Stimulated activated CD8-positive, alpha-beta memory T cell treated with anti-CD3 and anti-CD28 coated beads, Interleukin-7, amount 100 ng/mL, for 1 hour (primary cell): ENCODE data around the gene MARK2.

Source experiments
- DNase-seq, 2 donors: peaks; one replicate each; pipeline ENCODE4 v3.0.0-alpha.2; 2020; ENCODE audit warnings: low read depth in 2 of 2

MARK2 gene

DNA sequence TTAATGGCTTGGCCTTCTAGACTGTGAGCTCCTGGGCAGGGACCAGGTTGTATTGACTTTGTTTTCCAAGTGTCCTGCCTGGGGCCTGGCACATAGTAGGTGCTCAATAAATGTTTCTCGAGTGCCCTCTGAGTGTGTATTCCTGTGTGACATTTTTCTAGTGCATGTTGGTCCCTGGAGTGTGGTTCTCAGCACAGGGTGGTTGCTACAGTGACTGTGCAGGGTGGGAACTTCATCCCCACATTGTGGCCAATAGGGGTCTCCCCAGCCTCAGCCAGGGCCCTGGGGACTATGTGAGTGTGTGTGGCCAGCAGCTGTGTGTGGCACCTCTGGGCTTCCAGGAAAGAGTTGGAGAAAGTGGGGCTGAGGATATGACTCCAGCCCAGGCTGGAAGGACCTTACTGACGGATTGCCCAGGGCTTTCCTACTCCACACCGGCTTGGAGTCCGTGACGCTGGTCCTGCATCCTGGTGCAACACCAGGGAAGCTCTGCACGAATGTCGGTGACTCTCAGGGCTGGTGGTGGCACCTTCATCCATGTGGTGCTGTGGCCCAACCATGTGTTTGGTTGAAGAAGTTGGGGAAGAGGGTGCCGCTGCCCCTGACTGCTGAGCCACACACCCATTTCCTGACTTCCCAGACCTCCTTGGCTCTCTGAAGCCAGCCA is 9.0 kb upstream of the MARK2 start:
- no peak for DNase-seq

DNA sequence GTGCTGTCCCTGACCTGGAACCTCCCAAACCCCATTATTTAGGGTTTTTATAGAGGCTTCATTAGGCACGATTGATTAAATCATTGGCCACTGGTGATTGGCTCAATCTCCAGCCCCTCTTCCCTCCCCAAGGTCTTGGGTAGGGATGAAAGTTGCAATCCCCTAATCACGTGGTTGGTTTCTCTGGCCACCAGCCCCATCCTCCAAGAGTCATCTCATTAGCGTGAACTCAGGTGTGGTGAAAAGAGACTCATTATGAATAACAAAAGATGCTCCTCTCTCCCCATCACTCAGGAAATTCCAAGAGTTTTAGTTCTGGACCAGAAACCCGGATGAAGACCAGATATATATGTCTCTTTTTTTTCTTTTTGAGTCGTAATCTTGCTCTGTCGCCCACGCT is 7.6 kb upstream of the MARK2 start:
- DNase-seq = no peak

DNA sequence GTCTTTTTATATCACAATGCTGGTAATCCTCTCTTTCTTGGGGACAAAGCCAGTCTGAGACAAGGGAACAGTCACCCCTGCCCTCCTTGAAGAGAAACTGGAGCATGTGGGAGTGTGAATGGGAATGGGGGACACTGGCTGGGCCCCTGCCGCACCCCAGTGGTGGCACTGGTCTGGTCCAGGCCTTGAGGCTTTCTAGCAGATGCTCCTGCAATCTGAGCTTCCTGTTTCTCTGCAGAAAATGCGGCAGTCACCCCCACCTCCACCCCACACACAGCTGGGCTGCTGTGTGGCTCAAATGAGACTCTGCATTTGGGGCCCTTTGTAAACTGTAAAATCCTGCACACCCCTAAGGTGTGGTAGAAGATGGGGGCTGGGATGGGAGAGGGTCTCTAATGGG is 6.6 kb upstream of the MARK2 start:
- no peak for DNase-seq

DNA sequence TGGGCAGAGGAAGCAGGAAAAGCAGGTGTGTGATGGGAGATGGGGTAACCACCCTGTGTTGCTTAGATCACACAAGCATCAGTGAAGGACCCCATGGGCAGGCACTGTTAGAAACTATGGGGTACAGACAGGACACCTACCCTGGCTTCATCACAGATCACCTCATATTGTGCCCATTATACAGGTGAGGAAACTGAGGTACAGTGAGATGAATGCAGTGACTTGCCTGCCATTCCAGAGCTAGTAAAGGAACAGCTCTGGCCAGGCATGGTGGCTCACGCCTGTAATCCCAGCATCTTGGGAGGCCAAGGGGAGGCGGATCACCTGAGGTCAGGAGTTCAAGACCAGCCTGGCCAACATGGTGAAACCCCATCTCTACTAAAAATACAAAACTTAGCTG is 5.9 kb upstream of the MARK2 start:
- DNase-seq = no peak

DNA sequence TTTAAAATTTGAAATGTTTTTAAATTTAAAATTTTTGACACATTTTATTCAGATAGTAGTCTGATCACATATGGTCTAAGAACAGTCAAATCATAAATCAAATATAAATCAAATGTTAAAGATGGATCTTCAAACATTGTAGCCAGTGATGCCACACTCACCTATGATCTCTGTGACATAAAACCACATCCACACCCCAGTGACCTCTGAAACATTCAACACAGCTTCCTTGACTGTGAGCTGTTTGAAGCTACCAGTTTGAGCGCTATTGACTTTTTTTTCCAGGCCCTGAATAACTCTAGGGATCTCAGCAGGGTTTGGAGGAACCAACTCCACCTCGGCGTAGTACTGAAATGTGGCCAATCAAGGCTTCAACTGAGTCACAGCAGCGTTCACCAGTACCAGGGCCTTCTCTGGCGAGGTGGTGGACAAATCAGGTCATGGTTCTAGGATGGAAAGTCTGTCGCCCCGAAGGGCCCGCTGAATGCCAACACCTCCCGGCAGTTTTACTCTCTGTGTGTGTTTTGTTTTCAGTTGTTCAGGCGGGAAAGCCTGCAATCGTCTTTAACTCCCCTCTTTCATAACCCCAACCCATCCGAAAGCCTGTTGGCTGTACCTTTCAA is 4.3 kb upstream of the MARK2 start:
- DNase-seq = no peak

DNA sequence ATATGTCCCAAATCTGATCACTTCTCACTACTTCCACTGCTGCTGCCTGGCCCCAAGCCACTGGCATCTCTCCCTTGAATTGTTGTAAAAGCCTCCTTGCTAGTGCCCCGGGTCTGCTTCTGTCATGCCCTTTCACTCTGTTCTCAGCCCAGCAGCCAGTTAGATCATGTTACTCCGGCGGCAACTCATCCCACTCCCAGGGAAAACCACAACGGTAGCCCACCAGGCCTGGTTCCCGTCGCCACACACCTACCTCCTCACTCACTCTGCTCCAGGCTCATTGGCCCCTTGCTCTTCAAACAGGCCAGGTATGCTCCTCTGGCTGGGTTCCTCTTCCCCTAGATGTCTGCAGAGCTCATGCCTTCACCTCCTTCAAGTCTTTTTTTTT is 3.8 kb upstream of the MARK2 start:
- DNase-seq = no peak

DNA sequence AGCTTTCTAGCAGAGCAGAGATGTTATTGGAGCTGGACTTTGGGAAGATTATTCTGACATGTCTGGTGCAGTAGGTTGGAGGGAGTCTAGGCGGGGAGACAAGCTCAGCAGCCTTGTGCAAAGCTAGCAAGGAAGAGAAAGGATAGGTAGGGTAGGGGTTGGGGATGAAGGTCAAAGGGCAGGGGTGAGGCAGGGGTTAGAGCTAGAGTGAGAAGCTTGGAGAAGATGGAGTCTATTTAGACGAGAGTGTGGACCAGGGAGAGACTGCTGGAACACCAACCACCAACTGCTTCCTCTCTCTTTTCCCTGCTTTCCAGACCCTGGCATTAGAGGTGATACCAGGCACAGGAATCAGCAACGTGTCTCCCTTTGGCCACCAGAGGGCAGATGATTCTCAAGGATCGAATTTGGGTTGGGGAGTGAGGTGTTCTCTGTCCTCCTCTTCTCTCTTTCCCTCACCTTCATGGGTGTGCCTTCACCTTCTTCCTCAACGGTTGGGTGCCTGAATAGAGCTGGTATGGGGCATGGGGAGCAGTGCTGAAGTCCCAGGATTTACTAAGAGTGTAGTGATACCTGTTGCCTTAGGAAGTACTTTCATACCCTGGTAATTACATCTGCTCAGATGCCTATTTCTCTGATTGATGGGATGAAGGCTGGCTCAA is 1.8 kb upstream of the MARK2 start:
- DNase-seq = peak; percentile 50 to 59

DNA sequence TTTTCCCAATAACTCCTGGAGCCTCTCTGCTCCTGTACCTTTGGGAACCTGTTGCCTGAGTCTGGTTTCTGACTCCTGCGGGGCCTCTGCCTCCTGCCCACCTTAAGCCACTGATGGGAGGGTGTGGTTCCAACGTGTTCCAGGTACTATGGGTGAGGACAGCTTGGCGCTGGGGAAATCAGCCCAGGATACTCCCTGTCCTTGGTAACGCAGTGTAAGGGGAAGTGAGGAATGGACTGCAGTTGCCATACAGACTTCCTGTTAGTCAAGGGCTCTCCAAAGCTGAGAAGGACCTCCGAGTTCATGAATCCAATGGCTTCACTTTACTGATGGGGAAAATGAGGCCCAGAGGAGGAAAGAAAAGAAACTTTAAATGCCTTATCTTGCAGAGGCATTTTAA is 1.2 kb upstream of the MARK2 start:
- DNase-seq = no peak

DNA sequence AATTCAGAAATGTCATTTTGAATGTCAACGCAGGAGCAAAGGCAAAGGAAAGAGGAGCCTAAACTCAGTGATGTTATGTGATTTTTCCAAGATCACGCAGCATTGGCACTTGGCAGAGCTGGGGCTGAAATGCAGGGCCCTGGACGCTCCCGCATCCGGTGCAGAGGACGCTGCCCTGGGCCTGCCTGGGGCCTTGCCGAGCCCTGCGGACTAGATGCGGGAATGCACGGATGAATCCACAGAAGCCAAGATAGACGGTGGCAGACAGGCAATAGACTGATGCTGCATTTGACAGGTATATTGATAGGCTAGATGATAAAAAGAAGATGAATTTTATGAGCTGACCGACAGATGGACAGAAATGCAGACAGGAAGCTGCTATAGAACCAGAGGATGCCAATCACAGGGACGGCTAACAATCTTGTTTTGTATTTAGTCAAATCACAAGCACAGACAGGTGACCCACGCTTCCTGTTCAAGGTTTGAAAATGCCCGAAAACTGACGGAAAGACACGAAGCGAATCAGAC is 696 bp upstream of the MARK2 start:
- DNase-seq = no peak

DNA sequence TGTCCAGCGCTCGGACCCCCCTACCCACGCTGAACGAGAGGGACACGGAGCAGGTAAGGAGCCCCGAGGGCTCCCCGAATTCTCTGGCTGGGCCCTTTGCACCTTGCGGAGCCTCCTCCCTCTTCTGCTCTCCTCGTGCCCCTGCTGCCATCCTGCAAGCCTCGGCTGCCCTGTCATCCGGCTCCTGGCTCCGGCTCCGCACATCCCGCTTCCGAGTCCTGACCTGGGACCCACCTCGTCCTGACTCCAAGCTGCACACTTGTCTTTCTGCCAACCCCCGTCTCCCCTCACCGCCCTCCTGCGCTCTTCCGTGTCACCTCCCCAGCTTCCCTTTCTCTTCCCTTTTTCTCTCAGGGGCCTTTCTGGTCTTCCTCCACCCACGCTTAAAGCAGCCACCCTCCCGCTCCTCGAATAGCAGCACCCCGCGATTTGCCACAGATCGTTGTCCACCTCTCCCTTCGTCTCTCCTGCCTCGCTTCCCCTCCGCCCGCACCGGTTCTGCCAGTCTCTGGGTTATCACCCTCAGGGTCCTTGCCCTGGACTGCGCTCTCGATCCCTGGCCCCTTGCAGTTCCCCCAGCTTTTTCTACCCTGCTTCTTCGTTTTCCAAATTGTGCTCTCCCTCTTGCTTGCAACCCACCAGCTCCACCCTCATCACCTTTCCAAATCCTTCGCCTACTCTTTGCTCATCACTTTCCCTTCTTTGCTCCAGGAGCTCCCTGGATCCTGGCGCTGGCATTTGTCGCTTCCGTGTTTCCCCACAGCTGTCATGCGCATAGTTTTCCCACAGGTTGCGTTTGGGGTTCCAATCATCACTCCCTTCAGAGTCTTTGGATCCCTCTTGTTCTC is 822 bp downstream of the MARK2 start:
- no peak for DNase-seq

DNA sequence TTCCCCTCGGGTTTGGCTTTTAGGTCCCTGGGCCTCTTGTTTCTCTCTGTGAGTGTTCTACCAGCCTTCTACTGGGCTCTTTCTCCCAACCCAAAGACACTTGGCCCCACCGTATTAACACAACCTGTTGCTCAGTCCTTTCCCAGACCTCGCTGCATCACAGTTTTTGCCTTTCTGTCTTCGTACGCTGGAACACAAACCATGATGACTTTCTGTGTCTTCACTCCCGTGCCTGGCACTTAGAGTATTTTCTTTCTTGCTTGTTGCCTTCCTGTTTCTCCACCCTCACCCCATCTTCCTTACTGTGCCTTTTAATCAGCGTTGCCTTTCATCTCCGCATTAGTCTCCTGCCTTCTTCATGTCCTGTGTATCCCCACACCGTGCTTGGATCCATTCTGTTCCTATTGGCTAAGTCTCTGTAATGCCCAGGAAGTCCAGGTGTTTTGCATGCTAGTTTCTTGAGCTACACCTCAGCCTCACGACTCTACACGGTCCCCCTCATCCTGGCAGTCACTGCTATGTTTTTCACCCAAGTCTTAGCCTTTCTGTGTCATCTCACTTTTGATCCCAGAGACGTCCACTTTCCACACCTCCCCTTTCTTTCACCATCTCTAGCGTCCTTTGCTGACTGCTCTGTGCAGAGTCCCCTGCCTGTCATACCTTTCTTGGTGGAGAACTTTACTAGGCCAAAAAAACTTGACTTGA is 1.6 kb downstream of the MARK2 start:
- no peak for DNase-seq

DNA sequence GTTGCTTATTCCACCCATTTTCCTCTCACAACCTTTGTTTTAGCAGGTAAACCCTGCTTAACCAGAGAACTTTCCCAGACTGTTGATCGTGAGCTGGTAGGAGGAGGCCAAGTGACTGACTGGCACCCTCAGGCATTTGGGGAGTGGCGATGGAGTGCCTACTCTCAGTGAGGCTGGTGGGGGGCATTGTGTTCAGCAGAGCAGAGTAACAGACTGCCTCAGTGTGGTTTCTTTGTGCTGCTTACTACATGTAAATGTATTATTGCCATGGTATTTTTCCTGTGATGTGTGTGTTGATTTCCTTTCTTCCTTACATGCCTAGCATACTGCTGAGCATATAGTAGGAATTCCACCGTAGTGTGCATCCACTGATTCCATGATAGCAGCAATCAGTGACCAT is 2.6 kb downstream of the MARK2 start:
- no peak for DNase-seq

DNA sequence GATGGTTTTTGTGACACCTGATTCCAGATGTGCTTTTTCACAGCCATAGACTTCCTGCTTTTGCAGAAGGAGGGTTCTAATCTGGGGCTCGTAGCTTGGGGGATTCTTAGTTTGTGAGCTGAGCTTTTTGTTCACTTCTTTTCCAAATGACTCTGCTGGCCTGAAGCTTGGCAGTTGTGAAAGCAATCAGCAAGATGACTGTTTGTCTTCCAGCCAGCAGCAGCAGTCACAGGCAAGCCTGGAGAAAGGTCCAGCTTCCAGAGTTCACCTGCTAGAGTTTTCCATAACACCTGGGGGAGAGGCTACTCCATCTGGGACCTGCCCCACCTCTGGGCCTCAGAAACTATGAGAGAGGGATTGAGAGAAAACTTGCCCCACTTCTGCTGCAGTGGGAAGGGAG is 4.1 kb downstream of the MARK2 start:
- no peak for DNase-seq

DNA sequence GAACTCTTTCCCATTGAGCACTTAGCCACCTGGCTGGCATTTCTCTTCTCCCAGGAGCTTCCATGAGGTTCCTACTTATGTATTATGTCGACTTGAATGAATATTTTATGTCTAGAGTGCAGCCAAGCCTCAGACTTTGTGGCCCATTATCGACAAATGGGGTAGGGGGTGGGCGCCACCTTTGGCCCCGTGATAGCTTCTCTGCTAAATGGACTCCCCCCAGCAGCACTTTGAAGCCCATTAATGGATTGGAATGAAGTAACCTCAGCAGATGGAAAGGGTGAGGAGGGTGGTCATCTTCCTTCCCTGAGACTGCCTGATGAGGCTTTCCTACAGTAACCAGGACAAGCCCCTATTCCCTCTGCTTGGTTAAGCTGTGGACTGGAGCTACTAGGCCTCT is 5.9 kb downstream of the MARK2 start:
- DNase-seq = no peak

DNA sequence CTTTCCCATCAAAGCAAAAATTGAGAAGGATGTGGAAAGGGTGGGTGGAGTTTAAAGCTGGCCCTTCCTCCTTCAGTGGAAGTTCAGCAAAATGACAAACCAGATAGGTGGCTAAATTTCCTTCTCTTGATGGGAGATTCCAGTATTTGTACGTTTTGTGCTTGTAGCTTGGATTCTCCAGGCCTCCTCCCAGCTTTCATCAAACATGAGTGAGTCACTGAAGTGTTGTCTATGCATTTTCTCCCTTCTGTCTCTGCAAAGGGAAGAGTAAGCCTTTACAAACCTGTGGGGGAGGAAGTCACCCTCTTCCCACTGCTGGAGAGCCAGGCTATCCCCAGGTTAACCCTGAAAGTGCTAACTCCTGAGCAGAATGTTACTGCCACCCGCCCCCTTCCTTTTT is 6.4 kb downstream of the MARK2 start:
- DNase-seq = no peak

DNA sequence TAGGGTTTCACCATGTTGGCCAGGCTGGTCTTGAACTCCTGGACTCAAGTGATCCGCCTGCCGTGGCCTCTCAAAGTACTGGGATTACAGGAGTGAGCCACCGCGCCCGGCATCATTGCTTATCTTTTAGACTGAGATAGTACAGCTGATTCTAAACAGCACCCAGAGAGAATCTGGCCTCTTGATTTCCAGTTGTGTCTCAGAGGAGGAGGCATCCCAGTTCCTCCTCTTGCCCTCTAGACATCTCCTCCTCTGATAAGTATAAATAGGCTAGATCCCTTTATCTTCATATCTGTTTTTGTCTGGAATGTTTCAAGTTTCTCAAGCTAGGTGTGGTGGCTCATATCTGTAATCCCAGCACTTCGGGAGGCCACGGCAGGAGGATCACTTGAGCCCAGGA is 7.0 kb downstream of the MARK2 start:
- DNase-seq = no peak

DNA sequence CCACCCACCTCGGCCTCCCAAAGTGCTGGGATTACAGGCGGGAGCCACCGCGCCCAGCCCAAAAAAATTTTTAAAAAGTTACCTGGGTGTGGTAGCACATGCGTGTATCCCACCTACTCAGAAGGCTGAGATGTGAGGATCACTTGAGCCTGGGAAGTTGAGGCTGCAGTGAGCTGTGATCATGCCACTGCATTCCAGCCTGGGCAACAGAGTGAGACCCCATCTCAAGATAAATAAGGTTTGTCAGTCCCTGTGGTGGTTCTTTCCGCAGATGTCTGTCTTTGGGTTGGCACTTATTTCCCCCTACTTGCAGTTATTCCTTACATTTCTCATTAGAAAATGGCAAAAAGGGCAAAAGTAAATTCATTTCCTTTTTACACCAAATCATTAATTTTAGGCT is 8.0 kb downstream of the MARK2 start:
- no peak for DNase-seq

DNA sequence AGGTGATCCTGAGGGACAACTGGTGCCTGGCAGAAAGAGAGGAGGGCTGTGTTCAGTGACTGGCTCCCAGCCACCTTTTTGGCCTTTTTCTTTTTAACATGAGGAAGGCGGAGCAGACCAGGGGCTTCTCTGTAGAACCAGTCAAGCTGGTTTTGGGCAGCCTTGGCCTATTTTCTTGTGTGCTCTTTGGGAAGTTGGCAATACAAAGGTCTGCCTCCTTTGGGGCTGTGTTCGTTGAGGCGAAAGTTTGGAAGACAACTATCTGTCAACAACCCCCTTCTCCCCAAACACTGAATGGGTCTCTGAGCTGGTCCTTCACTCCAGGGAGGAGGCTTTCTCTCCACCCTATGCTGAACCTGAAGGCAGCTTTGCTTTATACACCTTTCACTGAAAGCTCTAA is 8.5 kb downstream of the MARK2 start:
- no peak for DNase-seq

DNA sequence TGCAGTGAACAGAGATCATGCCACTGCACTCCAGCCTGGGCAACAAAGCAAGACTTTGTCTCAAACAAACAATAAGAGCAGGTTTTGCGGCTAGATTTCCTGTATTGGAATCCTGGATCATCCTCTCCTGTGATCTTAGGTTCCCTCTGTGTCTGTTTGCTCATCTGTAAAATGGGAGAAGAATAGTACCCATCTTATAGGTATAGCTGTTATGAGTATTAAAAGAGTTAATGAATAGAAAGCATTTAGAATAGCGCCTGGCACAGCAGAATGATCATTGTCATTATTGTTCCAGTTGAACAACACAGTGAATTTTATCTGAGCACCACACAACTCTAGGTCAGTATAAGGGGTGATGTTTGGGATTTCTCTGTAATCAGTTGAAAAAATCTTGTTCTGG is 10.8 kb downstream of the MARK2 start:
- no peak for DNase-seq

DNA sequence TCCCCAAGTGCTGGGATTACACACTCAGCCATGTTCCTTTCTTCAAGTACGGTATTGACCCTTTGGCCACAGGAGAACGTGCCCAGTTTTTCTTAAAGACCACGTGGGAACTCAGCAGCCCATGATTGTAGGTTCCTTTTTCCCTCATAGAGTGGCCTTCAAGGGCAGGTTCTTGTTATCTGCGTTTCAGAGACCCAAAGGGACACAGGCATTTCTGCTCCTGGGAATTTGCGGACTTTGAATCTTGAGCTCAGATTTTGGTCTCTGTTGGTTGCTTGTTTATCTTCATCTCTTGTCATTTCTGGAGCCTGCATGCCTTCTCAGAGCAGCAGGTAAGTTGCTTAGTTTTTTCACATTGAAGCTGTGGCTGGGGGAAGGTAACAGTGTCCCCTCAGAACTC is 12.0 kb downstream of the MARK2 start:
- DNase-seq = no peak

DNA sequence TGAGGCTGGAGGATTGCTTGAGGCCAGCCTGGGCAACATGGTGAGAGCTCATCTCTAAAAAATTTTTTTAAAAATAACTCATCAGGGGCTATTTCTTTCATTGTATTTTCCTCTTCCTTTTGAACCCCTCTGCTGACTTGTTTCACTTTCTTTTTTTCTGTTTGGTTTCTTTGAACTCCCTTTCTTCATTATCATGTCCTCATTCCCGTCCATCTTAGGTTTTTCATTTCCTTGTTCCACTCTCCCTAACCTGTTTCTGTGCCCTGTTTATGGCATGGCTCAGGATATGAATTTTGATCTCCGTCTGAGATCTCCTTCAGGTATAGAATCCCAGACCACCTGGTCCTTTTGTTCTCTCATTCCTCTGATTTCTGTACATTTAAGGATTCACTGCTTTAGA is 12.5 kb downstream of the MARK2 start:
- DNase-seq = no peak

DNA sequence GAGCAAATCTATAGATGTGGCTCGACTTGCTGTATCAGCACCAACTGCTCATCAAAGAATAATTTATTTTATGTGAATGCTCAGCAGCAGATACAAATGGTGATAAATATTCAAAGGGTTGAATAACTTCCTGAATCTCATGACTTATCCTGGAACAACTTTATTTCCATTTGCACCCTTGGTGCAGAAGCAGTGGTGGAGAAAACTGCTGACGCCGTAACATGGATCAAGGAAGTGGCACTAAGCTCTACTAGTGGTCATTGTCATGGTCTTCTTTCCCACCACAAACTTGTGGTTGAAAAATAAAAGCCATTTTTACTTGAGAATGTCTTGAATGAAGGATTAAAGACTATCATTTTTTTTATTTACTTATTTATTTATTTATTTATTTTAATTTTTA is 14.6 kb downstream of the MARK2 start:
- no peak for DNase-seq
